ENCODE data around the gene AKT1.

- TF ChIP-seq CTCF (IDR thresholded peaks at IDR 0.05) (no peak), POLR2AphosphoS5 (IDR thresholded peaks at IDR 0.05; ENCODE audit: insufficient read depth in 1 of 2, low read depth in 1 of 2) (no peak), POLR2A (IDR thresholded peaks at IDR 0.05) (no peak)
Measured at GRCh38 chr14:104808456-104808855, 12.9 kb upstream of the AKT1 start.
